Measurements from ENCODE around the gene C16orf89.

The C16orf89 gene

GRCh38 chr16:5005916-5006315 is 59.8 kb downstream of the C16orf89 start:
- ATAC-seq = no peak
- TF ChIP-seq CSDC2 (CRISPR knock-in tag; IDR thresholded peaks at IDR 0.05) (no peak), ZFP30 (CRISPR knock-in tag; IDR thresholded peaks at IDR 0.05) (no peak), PPARA (CRISPR knock-in tag; IDR thresholded peaks at IDR 0.05; ENCODE audit: borderline replicate concordance) (no peak), ZFP3 (CRISPR knock-in tag; IDR thresholded peaks at IDR 0.05) (no peak), ZNF70 (CRISPR knock-in tag; IDR thresholded peaks at IDR 0.05) (no peak), TSHZ2 (CRISPR knock-in tag; IDR thresholded peaks at IDR 0.05) (no peak), RARB (CRISPR knock-in tag; IDR thresholded peaks at IDR 0.05) (no peak), ZC3H10 (CRISPR knock-in tag; IDR thresholded peaks at IDR 0.05) (no peak), CREB5 (CRISPR knock-in tag; IDR thresholded peaks at IDR 0.05; ENCODE audit: low read depth) (no peak), OSR1 (CRISPR knock-in tag; IDR thresholded peaks at IDR 0.05) (no peak), BACH2 (CRISPR knock-in tag; IDR thresholded peaks at IDR 0.05; ENCODE audit: borderline replicate concordance) (no peak), ZNF8 (CRISPR knock-in tag; IDR thresholded peaks at IDR 0.05) (no peak)
- TF ChIP-seq, protein P1, sequence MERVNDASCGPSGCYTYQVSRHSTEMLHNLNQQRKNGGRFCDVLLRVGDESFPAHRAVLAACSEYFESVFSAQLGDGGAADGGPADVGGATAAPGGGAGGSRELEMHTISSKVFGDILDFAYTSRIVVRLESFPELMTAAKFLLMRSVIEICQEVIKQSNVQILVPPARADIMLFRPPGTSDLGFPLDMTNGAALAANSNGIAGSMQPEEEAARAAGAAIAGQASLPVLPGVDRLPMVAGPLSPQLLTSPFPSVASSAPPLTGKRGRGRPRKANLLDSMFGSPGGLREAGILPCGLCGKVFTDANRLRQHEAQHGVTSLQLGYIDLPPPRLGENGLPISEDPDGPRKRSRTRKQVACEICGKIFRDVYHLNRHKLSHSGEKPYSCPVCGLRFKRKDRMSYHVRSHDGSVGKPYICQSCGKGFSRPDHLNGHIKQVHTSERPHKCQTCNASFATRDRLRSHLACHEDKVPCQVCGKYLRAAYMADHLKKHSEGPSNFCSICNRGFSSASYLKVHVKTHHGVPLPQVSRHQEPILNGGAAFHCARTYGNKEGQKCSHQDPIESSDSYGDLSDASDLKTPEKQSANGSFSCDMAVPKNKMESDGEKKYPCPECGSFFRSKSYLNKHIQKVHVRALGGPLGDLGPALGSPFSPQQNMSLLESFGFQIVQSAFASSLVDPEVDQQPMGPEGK (CRISPR knock-in tag; IDR thresholded peaks at IDR 0.05; ENCODE audit: borderline replicate concordance) = no peak

DNA sequence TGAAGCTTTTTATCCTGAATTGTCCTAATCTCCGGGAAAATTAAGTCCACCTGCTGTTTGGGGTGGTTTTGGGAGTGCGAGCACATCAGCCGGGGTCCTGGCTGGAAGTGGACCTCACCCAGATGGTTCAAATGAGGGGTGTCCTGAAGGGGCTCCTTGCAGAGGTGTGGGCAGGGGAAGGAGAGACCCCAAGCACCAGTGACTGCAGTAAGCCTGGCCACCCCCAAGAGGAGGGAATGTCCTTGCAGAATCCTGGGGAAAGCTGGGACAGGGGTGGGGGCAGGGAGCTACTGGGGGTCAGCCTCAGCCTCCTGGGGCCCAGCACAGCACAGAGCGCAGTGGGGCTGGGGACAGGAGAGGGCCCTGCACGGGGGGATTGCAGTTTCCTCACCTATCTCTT is 61.4 kb downstream of the C16orf89 start:
- ATAC-seq = no peak
- TF ChIP-seq RARB (CRISPR knock-in tag; IDR thresholded peaks at IDR 0.05) (no peak), TSHZ2 (CRISPR knock-in tag; IDR thresholded peaks at IDR 0.05) (no peak), POU6F1 (CRISPR knock-in tag; IDR thresholded peaks at IDR 0.05; ENCODE audit: borderline replicate concordance, low read depth) (no peak), ZFP3 (CRISPR knock-in tag; IDR thresholded peaks at IDR 0.05) (no peak), TOX (CRISPR knock-in tag; IDR thresholded peaks at IDR 0.05; ENCODE audit: borderline replicate concordance) (no peak), ARNTL (CRISPR knock-in tag; IDR thresholded peaks at IDR 0.05; ENCODE audit: borderline replicate concordance, low read depth) (no peak), GLIS3 (CRISPR knock-in tag; IDR thresholded peaks at IDR 0.05) (no peak), ZNF8 (CRISPR knock-in tag; IDR thresholded peaks at IDR 0.05) (no peak), PPARA (CRISPR knock-in tag; IDR thresholded peaks at IDR 0.05; ENCODE audit: borderline replicate concordance) (no peak), ZC3H10 (CRISPR knock-in tag; IDR thresholded peaks at IDR 0.05) (no peak)
- TF ChIP-seq, protein P2, sequence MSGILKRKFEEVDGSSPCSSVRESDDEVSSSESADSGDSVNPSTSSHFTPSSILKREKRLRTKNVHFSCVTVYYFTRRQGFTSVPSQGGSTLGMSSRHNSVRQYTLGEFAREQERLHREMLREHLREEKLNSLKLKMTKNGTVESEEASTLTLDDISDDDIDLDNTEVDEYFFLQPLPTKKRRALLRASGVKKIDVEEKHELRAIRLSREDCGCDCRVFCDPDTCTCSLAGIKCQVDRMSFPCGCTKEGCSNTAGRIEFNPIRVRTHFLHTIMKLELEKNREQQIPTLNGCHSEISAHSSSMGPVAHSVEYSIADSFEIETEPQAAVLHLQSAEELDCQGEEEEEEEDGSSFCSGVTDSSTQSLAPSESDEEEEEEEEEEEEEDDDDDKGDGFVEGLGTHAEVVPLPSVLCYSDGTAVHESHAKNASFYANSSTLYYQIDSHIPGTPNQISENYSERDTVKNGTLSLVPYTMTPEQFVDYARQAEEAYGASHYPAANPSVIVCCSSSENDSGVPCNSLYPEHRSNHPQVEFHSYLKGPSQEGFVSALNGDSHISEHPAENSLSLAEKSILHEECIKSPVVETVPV (CRISPR knock-in tag; IDR thresholded peaks at IDR 0.05) = no peak
- TF ChIP-seq, protein P1 (CRISPR knock-in tag; IDR thresholded peaks at IDR 0.05; ENCODE audit: borderline replicate concordance) = no peak
